Osteocyte (in vitro differentiated cells): Measurements from ENCODE around the gene AMZ2. TPM values are rescaled to one million over a fixed set of nuclear protein-coding genes. Genes with fewer than 3 reads are reported as not detected.
"Not testable (repeated sequence)": the region's sequence is repeated elsewhere in the genome, so short reads cannot be mapped to it uniquely, and the experiment has no call there.

Source experiments
- DNase-seq: peaks from one replicate; pipeline ENCODE4 v3.0.0; 2021; ENCODE audit warnings: mixed read lengths; ENCODE audit not compliant: unreplicated experiment; ENCODE audit errors: extremely low spot score
- H3K27ac Mint-ChIP-seq: one replicate; pipeline ENCODE4 v1.8.0; 2021; ENCODE audit warnings: mild to moderate bottlenecking, mixed read lengths; ENCODE audit not compliant: unreplicated experiment
- H3K27me3 Mint-ChIP-seq: one replicate; pipeline ENCODE4 v1.8.0; 2021; ENCODE audit warnings: mixed read lengths; ENCODE audit not compliant: unreplicated experiment
- H3K36me3 Mint-ChIP-seq: one replicate; pipeline ENCODE4 v1.8.0; 2021; ENCODE audit warnings: mixed read lengths; ENCODE audit not compliant: unreplicated experiment
- H3K4me1 Mint-ChIP-seq: one replicate; pipeline ENCODE4 v1.8.0; 2021; ENCODE audit warnings: mixed read lengths; ENCODE audit not compliant: unreplicated experiment
- H3K4me3 Mint-ChIP-seq: one replicate; pipeline ENCODE4 v1.8.0; 2021; ENCODE audit warnings: mild to moderate bottlenecking, moderate library complexity, mixed read lengths; ENCODE audit not compliant: unreplicated experiment
- H3K9me3 Mint-ChIP-seq: one replicate; pipeline ENCODE4 v1.8.0; 2021; ENCODE audit warnings: mixed read lengths; ENCODE audit not compliant: unreplicated experiment
- CTCF ChIP-seq: fragments of 200-600 bp; sonication (generic); IDR thresholded peaks from 2 replicates; pipeline ENCODE4 v1.5.0; 2021; ENCODE audit warnings: antibody characterized with exemption, mild to moderate bottlenecking, moderate library complexity
- total RNA-seq: library from RNA; stranded (reverse); gene quantifications from 2 replicates; pipeline ENCODE4 v1.2.1, GENCODE V29; 2021

AMZ2 gene
- total RNA-seq, 1 donor from 2014 or later, result 69.8 TPM

GRCh38 chr17:68210570-68211315, 37.1 kb upstream of the AMZ2 start:
- no peak for DNase-seq
- H3K36me3 Mint-ChIP-seq, result peaks cover 23% of the 10 kb centered on the region
- no peak overlapping the region for H3K27ac Mint-ChIP-seq
- H3K4me3 Mint-ChIP-seq, result no peak overlapping the region
- H3K27me3 Mint-ChIP-seq, result no peaks in the 10 kb centered on the region
- H3K9me3 Mint-ChIP-seq, result no peaks in the 10 kb centered on the region
- peaks cover 17% of the 10 kb centered on the region for H3K4me1 Mint-ChIP-seq
- no peak for TF ChIP-seq CTCF

- H3K9me3 Mint-ChIP-seq, H3K27ac Mint-ChIP-seq, H3K27me3 Mint-ChIP-seq, H3K4me1 Mint-ChIP-seq, H3K4me3 Mint-ChIP-seq: not testable (repeated sequence)
- peak; percentile 34 for DNase-seq
- peaks cover 21% of the 10 kb centered on the region for H3K36me3 Mint-ChIP-seq
Observed at GRCh38 chr17:68213428-68214411, 34.1 kb upstream of the AMZ2 start.

- H3K9me3 Mint-ChIP-seq, H3K4me3 Mint-ChIP-seq, H3K27me3 Mint-ChIP-seq, H3K4me1 Mint-ChIP-seq, H3K27ac Mint-ChIP-seq: not testable (repeated sequence)
- H3K36me3 Mint-ChIP-seq, result peaks cover 18% of the 10 kb centered on the region
- DNase-seq, result peak; percentile 27
Observed at GRCh38 chr17:68215453-68215852, 32.4 kb upstream of the AMZ2 start.

- not testable (repeated sequence) for H3K4me1 Mint-ChIP-seq, H3K4me3 Mint-ChIP-seq, H3K27ac Mint-ChIP-seq, DNase-seq, H3K27me3 Mint-ChIP-seq, H3K36me3 Mint-ChIP-seq, H3K9me3 Mint-ChIP-seq
Observed at GRCh38 chr17:68219429-68219828, 28.4 kb upstream of the AMZ2 start.

- DNase-seq, H3K36me3 Mint-ChIP-seq, H3K4me3 Mint-ChIP-seq, H3K9me3 Mint-ChIP-seq, H3K27ac Mint-ChIP-seq, H3K27me3 Mint-ChIP-seq, H3K4me1 Mint-ChIP-seq: not testable (repeated sequence)
Observed at GRCh38 chr17:68220186-68220585, 27.7 kb upstream of the AMZ2 start.

GRCh38 chr17:68220786-68221185, 27.1 kb upstream of the AMZ2 start:
- DNase-seq, H3K4me1 Mint-ChIP-seq, H3K27ac Mint-ChIP-seq, H3K27me3 Mint-ChIP-seq, H3K9me3 Mint-ChIP-seq, H3K4me3 Mint-ChIP-seq, H3K36me3 Mint-ChIP-seq: not testable (repeated sequence)

- H3K27me3 Mint-ChIP-seq, result no peaks in the 10 kb centered on the region
- no peak for TF ChIP-seq CTCF
- peaks cover 2% of the 10 kb centered on the region for H3K4me1 Mint-ChIP-seq
- no peaks in the 10 kb centered on the region for H3K9me3 Mint-ChIP-seq
- no peak for DNase-seq
- no peak overlapping the region for H3K27ac Mint-ChIP-seq
- no peak overlapping the region for H3K4me3 Mint-ChIP-seq
- peaks cover 5% of the 10 kb centered on the region for H3K36me3 Mint-ChIP-seq
Observed at GRCh38 chr17:68221786-68222185, 26.1 kb upstream of the AMZ2 start.
